NCI-H526 treated with DMSO at 0.1 percent for 48 hours (cell line): ENCODE results near the gene PFN1.
"Not testable (repeated sequence)": the region's sequence is repeated elsewhere in the genome, so short reads cannot be mapped to it uniquely, and the experiment has no call there.

Source experiments
- DNase-seq: peaks from one replicate; lab custom pipeline; 2025; lab: John Stamatoyannopoulos, UW

Gene PFN1

GRCh38 chr17:4921320-4921719 is 27.0 kb downstream of the PFN1 start:
- DNase-seq, result no peak

GRCh38 chr17:4920351-4921048 is 27.8 kb downstream of the PFN1 start:
- no peak for DNase-seq

- no peak for DNase-seq
Observed at GRCh38 chr17:4919511-4920047, 28.8 kb downstream of the PFN1 start.

GRCh38 chr17:4914551-4914950 is 33.8 kb downstream of the PFN1 start:
- DNase-seq, result not testable (repeated sequence)

- no peak for DNase-seq
Observed at GRCh38 chr17:4913994-4914393, 34.3 kb downstream of the PFN1 start.

- peak; percentile 36 for DNase-seq
Observed at GRCh38 chr17:4908711-4909496, 39.4 kb downstream of the PFN1 start.

GRCh38 chr17:4908301-4908700 is 40.0 kb downstream of the PFN1 start:
- DNase-seq, result no peak

- DNase-seq, result not testable (repeated sequence)
Observed at GRCh38 chr17:4906642-4907041, 41.7 kb downstream of the PFN1 start.

- DNase-seq, result peak; percentile 39
Observed at GRCh38 chr17:4903051-4903818, 45.1 kb downstream of the PFN1 start, which contains the start of gene CHRNE. CHRNE (minus strand) TSS chr17:4903098; CDS start chr17:4903063, 35 bp downstream.

- DNase-seq, result no peak
Observed at GRCh38 chr17:4902540-4902939, 45.8 kb downstream of the PFN1 start.

- no peak for DNase-seq
Observed at GRCh38 chr17:4901648-4902344, 46.5 kb downstream of the PFN1 start.

GRCh38 chr17:4901108-4901647 is 47.2 kb downstream of the PFN1 start:
- no peak for DNase-seq

- no peak for DNase-seq
Observed at GRCh38 chr17:4900231-4901107, 47.9 kb downstream of the PFN1 start.

- DNase-seq, result no peak
Observed at GRCh38 chr17:4899341-4900230, 48.7 kb downstream of the PFN1 start, which contains the start of gene C17orf107. C17orf107 (plus strand) TSS chr17:4899536; CDS start chr17:4899763, 227 bp downstream.

- no peak for DNase-seq
Observed at GRCh38 chr17:4898927-4899326, 49.4 kb downstream of the PFN1 start.

- DNase-seq, result no peak
Observed at GRCh38 chr17:4898351-4898750, 50.0 kb downstream of the PFN1 start.

- no peak for DNase-seq
Observed at GRCh38 chr17:4897785-4898184, 50.5 kb downstream of the PFN1 start.

GRCh38 chr17:4897198-4897687 is 51.1 kb downstream of the PFN1 start:
- no peak for DNase-seq
